Smooth muscle cell of the umbilical artery (primary cell): ENCODE data around the gene PCDHGB5. TPM values are rescaled to one million over a fixed set of nuclear protein-coding genes. Genes with fewer than 3 reads are reported as not detected.

Experiments
- total RNA-seq: library from RNA; depleted of rRNA; stranded (reverse); fragments of >200 nt; gene quantifications from 2 replicates; pipeline ENCODE4 v1.2.3, GENCODE V29; 2014

PCDHGB5 gene
- total RNA-seq, 1 donor from 2014 or later: 34.3 TPM

DNA sequence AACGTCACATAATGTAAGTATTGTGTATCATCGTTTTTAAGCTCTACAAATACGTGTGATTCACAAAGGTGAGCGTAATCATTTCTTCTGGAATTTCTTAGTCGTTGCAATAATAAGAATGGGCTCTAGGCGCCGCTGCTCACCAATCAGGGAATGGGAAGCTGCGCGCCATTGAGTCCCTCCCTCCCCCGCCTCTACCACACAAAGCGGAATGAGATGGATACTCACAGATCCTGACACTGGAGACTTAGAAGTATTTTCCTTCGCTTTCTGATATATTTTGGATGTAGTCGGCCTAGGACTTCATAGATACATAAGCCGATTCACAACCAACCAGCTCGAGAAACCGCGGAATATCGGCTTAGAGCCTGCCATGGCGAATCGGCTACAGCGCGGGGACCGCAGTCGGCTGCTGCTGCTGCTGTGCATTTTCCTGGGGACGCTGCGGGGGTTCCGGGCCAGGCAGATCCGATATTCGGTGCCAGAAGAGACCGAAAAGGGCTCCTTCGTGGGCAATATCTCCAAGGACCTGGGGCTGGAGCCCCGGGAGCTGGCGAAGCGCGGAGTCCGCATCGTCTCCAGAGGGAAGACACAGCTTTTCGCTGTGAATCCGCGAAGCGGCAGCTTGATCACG, 23.2 kb downstream of the PCDHGB5 start, which contains the start of gene PCDHGA11:
TSS of gene PCDHGA11 (plus strand) at position 197 of the 634 bp plus-strand sequence. CDS start at position 374, 177 bp downstream.

DNA sequence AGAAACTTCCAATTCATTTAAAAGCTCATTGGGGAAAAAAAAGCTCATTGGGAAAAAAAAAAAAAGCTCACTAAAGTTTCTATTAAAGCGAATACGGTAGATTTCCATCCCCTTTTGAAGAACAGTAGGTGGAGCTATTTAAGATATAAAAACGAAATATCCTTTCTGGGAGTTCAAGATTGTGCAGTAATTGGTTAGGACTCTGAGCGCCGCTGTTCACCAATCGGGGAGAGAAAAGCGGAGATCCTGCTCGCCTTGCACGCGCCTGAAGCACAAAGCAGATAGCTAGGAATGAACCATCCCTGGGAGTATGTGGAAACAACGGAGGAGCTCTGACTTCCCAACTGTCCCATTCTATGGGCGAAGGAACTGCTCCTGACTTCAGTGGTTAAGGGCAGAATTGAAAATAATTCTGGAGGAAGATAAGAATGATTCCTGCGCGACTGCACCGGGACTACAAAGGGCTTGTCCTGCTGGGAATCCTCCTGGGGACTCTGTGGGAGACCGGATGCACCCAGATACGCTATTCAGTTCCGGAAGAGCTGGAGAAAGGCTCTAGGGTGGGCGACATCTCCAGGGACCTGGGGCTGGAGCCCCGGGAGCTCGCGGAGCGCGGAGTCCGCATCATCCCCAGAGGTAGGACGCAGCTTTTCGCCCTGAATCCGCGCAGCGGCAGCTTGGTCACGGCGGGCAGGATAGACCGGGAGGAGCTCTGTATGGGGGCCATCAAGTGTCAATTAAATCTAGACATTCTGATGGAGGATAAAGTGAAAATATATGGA, 32.8 kb downstream of the PCDHGB5 start, which contains the start of gene PCDHGA12:
TSS of gene PCDHGA12 (plus strand) at position 176 of the 782 bp plus-strand sequence. CDS start at position 429, 253 bp downstream.

Other genes with a start within 250 kb of the PCDHGB5 start
- 0.14 and 0.30 TPM in 2 replicates for gene PCDHB6, start 247.9 kb upstream of the PCDHGB5 start, total RNA-seq
- gene PCDHB7, start 225.3 kb upstream of the PCDHGB5 start, total RNA-seq: 0.18 and 0.89 TPM in 2 replicates
- 0.05 and 0.89 TPM in 2 replicates for gene PCDHB8, start 220.2 kb upstream of the PCDHGB5 start, total RNA-seq
- gene PCDHB16, start 215.6 kb upstream of the PCDHGB5 start, total RNA-seq: 0.09 and 0.30 TPM in 2 replicates
- gene PCDHB9, start 210.8 kb upstream of the PCDHGB5 start, total RNA-seq: 0.18 and 0.30 TPM in 2 replicates
- 0.42 and 0.59 TPM in 2 replicates for gene PCDHB10, start 205.6 kb upstream of the PCDHGB5 start, total RNA-seq
- 0.05 and 0.30 TPM in 2 replicates for gene PCDHB11, start 198.3 kb upstream of the PCDHGB5 start, total RNA-seq
- gene PCDHB12, start 189.2 kb upstream of the PCDHGB5 start, total RNA-seq: 0.05 and 0.30 TPM in 2 replicates
- 0.28 and 0.89 TPM in 2 replicates for gene PCDHB13, start 184.0 kb upstream of the PCDHGB5 start, total RNA-seq
- gene PCDHB14, start 174.6 kb upstream of the PCDHGB5 start, total RNA-seq: 0.42 and 1.5 TPM in 2 replicates
- 0.28 and 0.59 TPM in 2 replicates for gene PCDHB15, start 152.6 kb upstream of the PCDHGB5 start, total RNA-seq
- 0.28 and 0.30 TPM in 2 replicates for gene SLC25A2, start 93.9 kb upstream of the PCDHGB5 start, total RNA-seq
- 79.9 and 81.4 TPM in 2 replicates for gene TAF7, start 77.2 kb upstream of the PCDHGB5 start, total RNA-seq
- 0.69 and 0.89 TPM in 2 replicates for gene PCDHGA1, start 67.4 kb upstream of the PCDHGB5 start, total RNA-seq
- 3.5 and 3.9 TPM in 2 replicates for gene PCDHGA2, start 59.2 kb upstream of the PCDHGB5 start, total RNA-seq
- gene PCDHGA3, start 54.1 kb upstream of the PCDHGB5 start, total RNA-seq: 1.6 and 2.1 TPM in 2 replicates
- gene PCDHGB1, start 47.8 kb upstream of the PCDHGB5 start, total RNA-seq: 3.3 TPM in 2 replicates
- gene PCDHGA4, start 42.9 kb upstream of the PCDHGB5 start, total RNA-seq: 5.8 and 6.5 TPM in 2 replicates
- gene PCDHGB2, start 38.0 kb upstream of the PCDHGB5 start, total RNA-seq: 2.1 and 2.4 TPM in 2 replicates
- 0.89 and 0.92 TPM in 2 replicates for gene PCDHGA5, start 33.8 kb upstream of the PCDHGB5 start, total RNA-seq
- 6.5 and 6.8 TPM in 2 replicates for gene PCDHGB3, start 27.7 kb upstream of the PCDHGB5 start, total RNA-seq
- gene PCDHGA6, start 24.1 kb upstream of the PCDHGB5 start, total RNA-seq: 3.2 and 4.2 TPM in 2 replicates
- 4.2 and 6.8 TPM in 2 replicates for gene PCDHGA7, start 15.2 kb upstream of the PCDHGB5 start, total RNA-seq
- 25.5 and 27.3 TPM in 2 replicates for gene PCDHGB4, start 10.2 kb upstream of the PCDHGB5 start, total RNA-seq
- 2.8 and 3.0 TPM in 2 replicates for gene PCDHGA8, start 5.3 kb upstream of the PCDHGB5 start, total RNA-seq
- gene PCDHGA9, start 4.8 kb downstream of the PCDHGB5 start, total RNA-seq: 3.6 and 4.5 TPM in 2 replicates
- gene PCDHGB6, start 10.1 kb downstream of the PCDHGB5 start, total RNA-seq: 2.4 and 2.8 TPM in 2 replicates
- 6.8 and 8.6 TPM in 2 replicates for gene PCDHGA10, start 15.0 kb downstream of the PCDHGB5 start, total RNA-seq
- 8.3 and 10.1 TPM in 2 replicates for gene PCDHGB7, start 19.7 kb downstream of the PCDHGB5 start, total RNA-seq
- gene PCDHGA11, start 23.1 kb downstream of the PCDHGB5 start, total RNA-seq: 12.5 and 19.4 TPM in 2 replicates
- 16.3 and 33.7 TPM in 2 replicates for gene PCDHGA12, start 32.6 kb downstream of the PCDHGB5 start, total RNA-seq
- gene PCDHGC3, start 78.0 kb downstream of the PCDHGB5 start, total RNA-seq: 38.6 and 69.3 TPM in 2 replicates
- gene PCDHGC4, start 87.1 kb downstream of the PCDHGB5 start, total RNA-seq: 2.4 and 3.5 TPM in 2 replicates
- 2.4 and 10.2 TPM in 2 replicates for gene PCDHGC5, start 91.1 kb downstream of the PCDHGB5 start, total RNA-seq
- 14.0 and 53.9 TPM in 2 replicates for gene DIAPH1, start 221.1 kb downstream of the PCDHGB5 start, total RNA-seq
- gene HDAC3, start 238.9 kb downstream of the PCDHGB5 start, total RNA-seq: 44.2 and 49.2 TPM in 2 replicates
- 3.9 and 7.0 TPM in 2 replicates for gene RELL2, start 239.1 kb downstream of the PCDHGB5 start, total RNA-seq